Lung (tissue), 12 donors: ENCODE measurements around the gene ARHGAP20. TPM values are rescaled to one million over a fixed set of nuclear protein-coding genes. Genes with fewer than 3 reads are reported as not detected.

Experiments used
- ATAC-seq: fragments of 200-7000 bp; cut with Tn5 transposase; one replicate; pipeline ENCODE4 v1.9.1; 2020; ENCODE audit warnings: moderate number of reproducible peaks; ENCODE audit not compliant: insufficient read depth, low FRiP score
- DNase-seq, 3 donors: peaks; one replicate each; pipeline ENCODE4 v3.0.0-alpha.2; 2013 to 2017
- H3K27ac ChIP-seq, 2 donors: one replicate each; pipeline ENCODE4 v1.5.1; 2013; ENCODE audit warnings: mild to moderate bottlenecking in 2 of 2, moderate library complexity in 2 of 2, control low read depth in 1 of 2, inconsistent platforms in 1 of 2, low read depth in 1 of 2, low read length in 1 of 2
- H3K27me3 ChIP-seq, 3 donors: one replicate each; pipeline ENCODE4 v1.5.1; 2013; ENCODE audit warnings: low read length in 2 of 3; ENCODE audit not compliant: control insufficient read depth in 3 of 3, insufficient read depth in 3 of 3
- H3K36me3 ChIP-seq, 4 donors: one replicate each; pipeline ENCODE4 v1.5.1; 2013; ENCODE audit warnings: low read length in 4 of 4, mild to moderate bottlenecking in 1 of 4, moderate library complexity in 1 of 4; ENCODE audit not compliant: control insufficient read depth in 4 of 4, insufficient read depth in 4 of 4
- H3K4me1 ChIP-seq, 5 donors: one replicate each; pipeline ENCODE4 v1.5.1; 2013; ENCODE audit warnings: low read length in 5 of 5, mild to moderate bottlenecking in 2 of 5, moderate library complexity in 1 of 5; ENCODE audit not compliant: control insufficient read depth in 5 of 5, insufficient read depth in 5 of 5
- H3K4me3 ChIP-seq: one replicate; pipeline ENCODE4 v1.5.1; 2013; ENCODE audit warnings: mild to moderate bottlenecking, control low read depth, moderate library complexity
- H3K9ac ChIP-seq, 2 donors: one replicate each; pipeline ENCODE4 v1.5.1; 2013; ENCODE audit warnings: low read length in 2 of 2, control low read depth in 1 of 2; ENCODE audit not compliant: insufficient read depth in 1 of 2
- H3K9me3 ChIP-seq, 4 donors: one replicate each; pipeline ENCODE4 v1.5.1; 2013; ENCODE audit warnings: low read length in 3 of 4, mild to moderate bottlenecking in 1 of 4, moderate library complexity in 1 of 4; ENCODE audit not compliant: control insufficient read depth in 4 of 4, insufficient read depth in 3 of 4
- WGBS, 2 donors: extraction: QIAGEN DNeasy Blood & Tissue Kit; methylation state at CpG; one replicate each; pipeline ENCODE4 v1.1.7; 2013; 5-methylcytosine and 5-hydroxymethylcytosine counted together
- polyA plus RNA-seq, 2 donors: library from polyadenylated mRNA; stranded (reverse); fragments of 200-250 nt; gene quantifications; one replicate each; pipeline ENCODE4 v1.2.1, GENCODE V29; 2013
- total RNA-seq, 2 donors: library from RNA; depleted of rRNA in 1 of 2; stranded (reverse); fragments of >200 nt in 1 of 2; gene quantifications; one replicate each; pipeline ENCODE4 v1.2.1, GENCODE V29; 2014 to 2021
- TF ChIP-seq, protein P1 (sequence below): IDR thresholded peaks from 2 replicates; pipeline ENCODE4 v1.5.1; 2012; ENCODE audit warnings: mild to moderate bottlenecking; ENCODE audit errors: control extremely low read depth, extremely low read depth
- donor health status: control.
- donor health status: control.
- donor health status: Bipolar disorder and iron deficiency.
- donor health status: healthy.
- donor health status: DM: yes; HTN: yes; CAD: no.

Gene ARHGAP20
- total and polyA plus RNA-seq, 4 donors, result 0.67 to 20.9 (median 3.0) TPM

DNA sequence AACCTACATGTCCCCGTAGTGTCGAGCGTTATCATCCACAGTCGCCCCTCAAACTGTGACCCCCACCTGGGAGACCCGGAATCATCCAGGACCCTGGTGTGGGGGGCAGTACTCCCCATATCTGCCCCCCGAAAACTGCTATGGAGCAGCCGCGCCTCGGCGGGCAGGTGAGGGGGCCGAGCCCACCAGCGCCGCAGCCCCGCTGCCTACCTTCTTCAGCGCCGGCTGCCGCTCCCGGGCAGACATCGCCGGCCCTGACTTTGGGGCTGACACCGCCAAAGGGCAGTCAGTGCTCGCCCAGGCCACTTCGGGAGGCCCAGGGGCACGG lies 825 bp downstream of the ARHGAP20 start:
- H3K27me3 ChIP-seq, result no peaks in the 10 kb centered on the region
- H3K9ac ChIP-seq, result peak overlapping the region; percentile 32 to 52
- H3K4me1 ChIP-seq, result peaks cover 0 to 43% (median 11%) of the 10 kb centered on the region in 5 donors
- H3K36me3 ChIP-seq, result peaks cover 0 to 12% (median 0%) of the 10 kb centered on the region in 4 donors
- peaks cover 0 to 7% (median 0%) of the 10 kb centered on the region in 4 donors for H3K9me3 ChIP-seq
- DNase-seq, result no peak
- TF ChIP-seq, protein P1, sequence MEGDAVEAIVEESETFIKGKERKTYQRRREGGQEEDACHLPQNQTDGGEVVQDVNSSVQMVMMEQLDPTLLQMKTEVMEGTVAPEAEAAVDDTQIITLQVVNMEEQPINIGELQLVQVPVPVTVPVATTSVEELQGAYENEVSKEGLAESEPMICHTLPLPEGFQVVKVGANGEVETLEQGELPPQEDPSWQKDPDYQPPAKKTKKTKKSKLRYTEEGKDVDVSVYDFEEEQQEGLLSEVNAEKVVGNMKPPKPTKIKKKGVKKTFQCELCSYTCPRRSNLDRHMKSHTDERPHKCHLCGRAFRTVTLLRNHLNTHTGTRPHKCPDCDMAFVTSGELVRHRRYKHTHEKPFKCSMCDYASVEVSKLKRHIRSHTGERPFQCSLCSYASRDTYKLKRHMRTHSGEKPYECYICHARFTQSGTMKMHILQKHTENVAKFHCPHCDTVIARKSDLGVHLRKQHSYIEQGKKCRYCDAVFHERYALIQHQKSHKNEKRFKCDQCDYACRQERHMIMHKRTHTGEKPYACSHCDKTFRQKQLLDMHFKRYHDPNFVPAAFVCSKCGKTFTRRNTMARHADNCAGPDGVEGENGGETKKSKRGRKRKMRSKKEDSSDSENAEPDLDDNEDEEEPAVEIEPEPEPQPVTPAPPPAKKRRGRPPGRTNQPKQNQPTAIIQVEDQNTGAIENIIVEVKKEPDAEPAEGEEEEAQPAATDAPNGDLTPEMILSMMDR, result no peak
- ATAC-seq, result no peak
- WGBS, 2 donors, result 0 to 1% methylated on average over 24 of the region's 24 CpGs
- H3K27ac ChIP-seq, result peak overlapping the region in 1 of 2 donors; percentile 83
- H3K4me3 ChIP-seq, result peak overlapping the region; percentile 71

DNA sequence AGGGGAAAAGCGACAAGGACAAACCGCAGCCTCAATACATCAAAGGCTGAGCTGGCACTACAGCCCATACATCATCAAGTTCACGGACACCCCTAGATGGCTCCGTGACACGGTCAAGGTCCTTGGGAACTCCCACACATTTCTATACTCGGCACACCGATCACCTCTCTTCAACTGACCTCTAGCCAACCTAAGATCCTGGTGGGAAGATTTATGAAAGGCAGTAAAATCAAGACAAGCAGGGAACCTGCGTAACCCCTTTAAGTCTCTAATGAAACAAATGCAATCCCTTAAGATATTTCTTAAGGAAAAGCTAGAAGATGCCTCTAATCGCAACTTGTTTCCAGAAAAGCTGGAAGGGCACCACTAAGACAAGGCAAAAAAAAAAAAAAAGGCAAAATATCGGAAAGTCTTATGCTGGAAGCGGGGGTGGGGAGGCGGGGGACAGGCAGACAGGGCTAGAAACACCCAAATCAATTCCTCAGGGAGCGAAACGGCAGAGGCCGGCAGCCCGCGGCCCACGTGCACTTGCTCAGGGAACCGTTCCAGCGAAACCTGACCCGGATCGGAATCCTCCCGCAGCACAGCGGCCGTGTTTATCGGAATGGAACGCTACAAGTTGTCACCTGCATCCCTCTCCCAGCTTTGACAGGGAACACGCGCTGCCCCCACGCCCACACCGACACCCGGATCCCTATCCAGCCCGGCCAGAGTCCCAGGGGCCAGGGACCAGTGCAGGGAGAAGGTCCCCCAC lies 1.4 kb downstream of the ARHGAP20 start:
- ATAC-seq, result no peak
- 2 to 3% methylated on average over 33 of the region's 33 CpGs for WGBS, 2 donors
- H3K36me3 ChIP-seq, result peaks cover 0 to 16% (median 0%) of the 10 kb centered on the region in 4 donors
- no peak overlapping the region for H3K27ac ChIP-seq
- peak overlapping the region; percentile 29 to 92 for H3K9ac ChIP-seq
- TF ChIP-seq, protein P1, result no peak
- no peaks in the 10 kb centered on the region for H3K27me3 ChIP-seq
- H3K9me3 ChIP-seq, result peaks cover 0 to 7% (median 0%) of the 10 kb centered on the region in 4 donors
- peak; percentile 51 to 68 (median 57) for DNase-seq
- peak overlapping the region; percentile 71 for H3K4me3 ChIP-seq
- peaks cover 0 to 44% (median 11%) of the 10 kb centered on the region in 5 donors for H3K4me1 ChIP-seq

DNA sequence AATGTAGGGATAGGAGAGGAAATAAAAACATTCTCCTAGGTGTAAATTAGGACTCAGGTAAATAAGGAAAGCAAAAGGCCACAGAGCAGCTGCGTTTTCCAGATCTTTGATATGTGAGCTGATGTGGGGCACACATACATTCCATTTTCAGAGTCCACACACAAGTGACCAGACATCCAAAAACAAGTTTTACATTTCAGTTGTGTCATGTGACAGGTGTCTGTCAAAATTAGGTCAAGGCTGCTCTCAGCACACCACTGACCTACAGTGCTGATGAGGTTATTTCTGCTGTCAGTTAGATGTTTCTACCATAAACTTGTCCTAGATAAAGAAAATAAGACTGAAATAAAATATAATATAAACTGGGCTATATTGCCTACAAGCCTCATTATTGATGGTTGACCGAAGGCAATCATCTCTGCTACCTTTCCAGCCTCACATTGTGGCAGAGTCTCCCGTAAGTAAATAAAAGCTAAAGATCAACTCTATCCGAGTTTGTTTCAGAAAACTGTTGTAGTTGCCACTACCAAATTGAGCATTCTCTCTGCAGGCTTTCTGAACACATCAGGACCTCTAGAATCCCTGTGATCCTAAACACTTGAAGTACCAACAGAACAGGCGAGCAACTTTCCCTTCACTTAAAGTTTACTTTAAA lies 7.9 kb downstream of the ARHGAP20 start:
- peaks cover 0 to 14% (median 0%) of the 10 kb centered on the region in 4 donors for H3K36me3 ChIP-seq
- no peak overlapping the region for H3K9ac ChIP-seq
- WGBS, 2 donors, result 87 to 93% methylated on average over 5 of the region's 5 CpGs
- peaks cover 0 to 16% (median 0%) of the 10 kb centered on the region in 5 donors for H3K4me1 ChIP-seq
- no peak overlapping the region for H3K27ac ChIP-seq
- no peak overlapping the region for H3K4me3 ChIP-seq
- TF ChIP-seq, protein P1, result no peak
- DNase-seq, result no peak
- no peaks in the 10 kb centered on the region for H3K27me3 ChIP-seq
- peaks cover 0 to 7% (median under 1%) of the 10 kb centered on the region in 4 donors for H3K9me3 ChIP-seq
- no peak for ATAC-seq
